Kidney epithelial cell (primary cell): ENCODE results near the gene IL3RA. TPM values are rescaled to one million over a fixed set of nuclear protein-coding genes. Genes with fewer than 3 reads are reported as not detected.

ENCODE experiments used
- DNase-seq: peaks from one replicate; pipeline ENCODE4 v3.0.0-alpha.2; 2010; ENCODE audit warnings: low read depth
- H3K27me3 ChIP-seq: 2 replicates; pipeline ENCODE4 v1.6.0; 2011; ENCODE audit warnings: low read length; ENCODE audit not compliant: control insufficient read depth, insufficient read depth
- H3K36me3 ChIP-seq: 2 replicates; pipeline ENCODE4 v1.5.1; 2011; ENCODE audit warnings: low read length; ENCODE audit not compliant: control insufficient read depth, insufficient read depth
- H3K4me3 ChIP-seq: 2 replicates; pipeline ENCODE4 v1.5.1; 2011; ENCODE audit warnings: low read depth, mild to moderate bottlenecking, control low read depth, low read length
- total RNA-seq: library from RNA; depleted of rRNA; stranded (reverse); fragments of >200 nt; gene quantifications from 2 replicates; pipeline ENCODE4 v1.2.3, GENCODE V29; 2015
- TF ChIP-seq, protein P1 (sequence below): IDR thresholded peaks from 2 replicates; pipeline ENCODE4 v1.5.1; 2011; ENCODE audit warnings: mild to moderate bottlenecking, moderate library complexity, low read length, control low read depth, inconsistent platforms; ENCODE audit not compliant: insufficient read depth, poor library complexity, severe bottlenecking

The IL3RA gene
- total RNA-seq, 1 donor from 2014 or later: 9.7 TPM

DNA sequence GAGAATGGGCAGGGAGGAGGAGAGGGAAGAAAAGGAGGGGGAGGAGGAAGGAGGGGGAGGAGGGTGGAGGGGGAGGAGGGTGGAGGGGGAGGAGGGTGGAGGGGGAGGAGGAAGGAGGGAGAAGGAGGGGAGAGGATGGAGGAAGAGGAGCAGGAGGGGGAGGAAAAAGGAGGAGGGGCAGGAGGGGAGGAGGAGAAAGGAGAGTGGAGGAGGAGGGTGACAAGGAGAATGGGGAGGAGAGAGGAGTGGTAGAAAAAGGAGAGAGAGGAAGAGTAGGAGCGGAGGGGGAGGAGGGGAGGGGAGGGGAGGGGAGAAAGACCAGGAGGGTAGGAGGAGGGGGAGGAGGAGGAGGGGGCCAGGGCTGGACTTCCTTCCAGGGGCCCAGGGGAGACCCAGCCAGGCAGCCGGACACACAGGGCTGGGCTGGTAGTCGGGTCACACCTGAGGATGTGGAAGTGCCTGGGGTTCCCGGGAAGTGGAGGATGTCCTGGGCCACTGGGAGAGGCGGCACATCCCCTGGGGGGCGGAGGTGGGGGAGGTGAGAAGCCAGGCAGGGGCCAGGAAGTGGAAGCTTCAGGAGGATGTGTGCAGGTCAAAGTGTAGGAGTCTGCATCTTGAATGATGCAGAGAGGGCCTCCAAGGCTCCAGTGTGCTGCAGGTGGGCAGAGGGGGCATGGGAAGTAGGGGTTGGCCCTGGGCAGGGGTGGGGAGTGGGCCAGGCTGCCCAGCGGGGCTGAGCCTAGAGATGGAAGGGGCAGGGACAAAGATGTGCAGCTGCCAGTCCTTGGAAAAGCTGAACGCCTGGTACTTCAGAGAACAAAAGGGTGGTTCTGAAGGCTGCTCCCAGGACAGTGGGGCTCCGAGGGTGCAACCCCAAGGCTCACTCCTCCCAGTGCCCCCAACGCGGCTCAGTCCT, 18.8 kb downstream of the IL3RA start:
- H3K27me3 ChIP-seq: no peaks in the 10 kb centered on the region
- no peak for DNase-seq
- no peak overlapping the region for H3K4me3 ChIP-seq
- TF ChIP-seq, protein P1, sequence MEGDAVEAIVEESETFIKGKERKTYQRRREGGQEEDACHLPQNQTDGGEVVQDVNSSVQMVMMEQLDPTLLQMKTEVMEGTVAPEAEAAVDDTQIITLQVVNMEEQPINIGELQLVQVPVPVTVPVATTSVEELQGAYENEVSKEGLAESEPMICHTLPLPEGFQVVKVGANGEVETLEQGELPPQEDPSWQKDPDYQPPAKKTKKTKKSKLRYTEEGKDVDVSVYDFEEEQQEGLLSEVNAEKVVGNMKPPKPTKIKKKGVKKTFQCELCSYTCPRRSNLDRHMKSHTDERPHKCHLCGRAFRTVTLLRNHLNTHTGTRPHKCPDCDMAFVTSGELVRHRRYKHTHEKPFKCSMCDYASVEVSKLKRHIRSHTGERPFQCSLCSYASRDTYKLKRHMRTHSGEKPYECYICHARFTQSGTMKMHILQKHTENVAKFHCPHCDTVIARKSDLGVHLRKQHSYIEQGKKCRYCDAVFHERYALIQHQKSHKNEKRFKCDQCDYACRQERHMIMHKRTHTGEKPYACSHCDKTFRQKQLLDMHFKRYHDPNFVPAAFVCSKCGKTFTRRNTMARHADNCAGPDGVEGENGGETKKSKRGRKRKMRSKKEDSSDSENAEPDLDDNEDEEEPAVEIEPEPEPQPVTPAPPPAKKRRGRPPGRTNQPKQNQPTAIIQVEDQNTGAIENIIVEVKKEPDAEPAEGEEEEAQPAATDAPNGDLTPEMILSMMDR: no peak
- no peaks in the 10 kb centered on the region for H3K36me3 ChIP-seq

DNA sequence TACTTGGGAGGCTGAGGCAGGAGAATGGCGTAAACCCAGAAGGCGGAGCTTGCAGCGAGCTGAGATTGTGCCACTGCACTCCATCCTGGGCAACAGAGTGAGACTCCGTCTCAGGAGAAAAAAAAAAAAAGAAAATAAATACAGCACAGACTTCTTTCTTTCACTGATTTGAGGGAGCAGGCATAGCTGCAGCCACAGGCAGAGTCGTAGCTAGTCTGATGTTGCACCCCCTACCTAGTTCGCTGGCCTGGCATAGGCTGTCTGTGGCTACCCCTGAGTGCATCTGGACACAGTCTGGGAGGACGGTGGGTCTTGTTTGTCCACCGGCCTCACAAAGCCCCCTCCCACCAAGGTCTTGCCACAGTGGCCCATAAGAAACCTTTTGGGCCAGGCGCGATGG, 21.4 kb downstream of the IL3RA start:
- TF ChIP-seq, protein P1: no peak
- Histone ChIP-seq H3K4me3 (no peak overlapping the region), H3K36me3 (no peaks in the 10 kb centered on the region), H3K27me3 (no peaks in the 10 kb centered on the region)
- no peak for DNase-seq

DNA sequence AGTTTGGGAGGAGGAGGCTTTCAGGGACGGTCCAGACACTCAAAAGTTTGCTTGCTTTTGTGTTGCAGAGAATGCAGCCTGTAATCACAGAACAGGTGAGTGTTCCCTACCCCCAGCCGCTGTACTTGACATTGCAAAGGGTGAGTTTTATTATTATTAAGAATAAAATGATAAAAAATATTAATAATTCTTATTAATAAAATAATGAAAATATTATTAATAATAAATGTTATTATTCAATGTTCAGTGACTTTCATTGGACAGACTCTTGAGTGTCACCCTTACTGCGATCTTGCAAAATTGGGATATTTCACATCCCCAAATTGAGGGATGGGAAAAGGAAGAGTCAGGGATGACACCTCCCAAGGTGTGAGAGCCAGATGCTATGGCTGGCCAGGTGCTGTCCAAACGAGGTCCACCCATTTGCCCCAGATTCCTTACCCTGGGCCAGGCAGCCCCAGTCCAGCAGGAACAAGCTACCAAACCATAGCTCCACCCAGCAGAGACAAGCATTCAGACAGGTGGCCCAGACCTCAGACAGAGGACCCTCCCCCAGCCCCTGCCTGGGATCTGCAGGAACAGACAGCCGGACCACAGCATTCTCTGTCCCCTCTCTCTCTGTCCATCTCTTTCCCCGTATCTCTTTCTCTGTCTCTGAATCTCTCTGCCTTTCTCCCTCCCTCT, 22.4 kb downstream of the IL3RA start:
- no peaks in the 10 kb centered on the region for H3K36me3 ChIP-seq
- no peak for DNase-seq
- no peaks in the 10 kb centered on the region for H3K27me3 ChIP-seq
- H3K4me3 ChIP-seq: no peak overlapping the region
- TF ChIP-seq, protein P1: no peak

DNA sequence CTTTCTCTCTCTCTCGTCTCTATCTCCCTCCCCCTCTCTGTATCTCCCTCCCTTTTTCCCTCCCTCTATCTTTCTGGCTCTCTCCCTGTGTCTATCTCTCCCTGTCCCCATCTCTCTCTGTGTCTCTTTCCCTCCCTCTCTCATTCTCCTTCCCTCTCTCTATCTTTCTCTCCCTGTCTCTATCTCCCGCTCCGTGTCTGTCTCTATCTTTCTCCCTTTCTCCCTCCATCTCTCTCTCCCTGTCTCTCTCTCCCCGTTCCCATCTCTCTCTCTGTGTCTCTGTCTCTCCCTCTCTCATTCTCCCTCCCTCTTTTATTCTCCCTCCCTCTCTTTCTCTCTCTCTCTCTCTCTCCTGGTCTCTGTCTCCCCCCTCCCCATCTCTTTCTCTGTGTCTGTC, 22.9 kb downstream of the IL3RA start:
- TF ChIP-seq, protein P1: no peak
- Histone ChIP-seq H3K27me3 (no peaks in the 10 kb centered on the region), H3K4me3 (no peak overlapping the region), H3K36me3 (no peaks in the 10 kb centered on the region)
- no peak for DNase-seq

DNA sequence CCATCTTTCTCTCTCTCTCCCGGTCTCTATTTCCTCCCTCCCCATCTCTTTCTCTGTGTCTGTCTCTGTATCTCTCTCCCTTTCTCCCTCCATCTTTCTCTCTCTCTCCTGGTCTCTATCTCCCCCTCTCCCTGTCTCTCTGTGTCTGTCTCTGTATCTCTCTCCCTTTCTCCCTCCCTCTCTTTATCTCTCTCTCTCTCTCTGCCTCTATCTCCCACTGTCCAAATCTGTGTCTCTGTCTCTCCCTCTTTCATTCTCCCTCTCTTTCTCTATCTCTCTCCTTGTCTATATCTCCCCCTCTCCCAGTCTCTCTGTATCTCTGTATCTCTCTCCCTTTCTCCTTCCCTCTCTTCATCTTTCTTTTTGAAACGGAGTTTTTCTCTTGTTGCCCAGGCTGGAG, 23.6 kb downstream of the IL3RA start:
- no peaks in the 10 kb centered on the region for H3K27me3 ChIP-seq
- TF ChIP-seq, protein P1: no peak
- H3K36me3 ChIP-seq: no peaks in the 10 kb centered on the region
- no peak overlapping the region for H3K4me3 ChIP-seq
- no peak for DNase-seq
